Endothelial cell of umbilical vein (primary cell): ENCODE data around the gene PLEKHA4. TPM values are rescaled to one million over a fixed set of nuclear protein-coding genes. Genes with fewer than 3 reads are reported as not detected.

Source experiments
- BruUV-seq: library from RNA; stranded (reverse); fragments of 400-500 nt; replicated peaks from 2 replicates; lab custom pipeline; 2021; lab: Mats Ljungman, UMichigan
- CTCF ChIA-PET: fragments of 300-600, 350-600 bp; sonication (Branson Sonifier 250); formaldehyde crosslinking; loops from one replicate; lab custom pipeline; 2021; ENCODE audit warnings: antibody characterized with exemption, inconsistent platforms; lab: Charles Lee
- POLR2A ChIA-PET: fragments of 300-600, 350-600 bp; sonication (Branson Sonifier 250); formaldehyde crosslinking; loops from one replicate; lab custom pipeline; 2021; ENCODE audit warnings: antibody characterized with exemption, inconsistent platforms; lab: Charles Lee
- DNase-seq: peaks from one replicate; pipeline ENCODE4 v3.0.0-alpha.2; 2011; ENCODE audit warnings: low read depth, low spot score
- FAIRE-seq: peaks from 2 replicates; lab custom pipeline; 2011; peaks lifted over from hg19 to GRCh38; lab: Jason Lieb, UNC
- H2AFZ ChIP-seq: 2 replicates; pipeline ENCODE4 v1.6.0; 2012; ENCODE audit warnings: low read depth, low read length, control low read depth, inconsistent platforms
- H3K27ac ChIP-seq: 2 replicates; pipeline ENCODE4 v1.5.1; 2011; ENCODE audit warnings: low read depth, mild to moderate bottlenecking, control low read depth, low read length, moderate library complexity; ENCODE audit not compliant: insufficient read depth
- H3K27me3 ChIP-seq, 2 experiments: 2 replicates each; pipeline versions ENCODE4 v1.6.0 to v1.6.1; 2011; ENCODE audit warnings: low read length in 2 of 2, mixed read lengths in 1 of 2; ENCODE audit not compliant: control insufficient read depth in 2 of 2, insufficient read depth in 2 of 2
- H3K36me3 ChIP-seq, 2 experiments: 2 replicates in 1 of 2; 3 replicates in 1 of 2; pipeline ENCODE4 v1.5.1; 2011; ENCODE audit warnings: low read length in 2 of 2, mild to moderate bottlenecking in 1 of 2, moderate library complexity in 1 of 2; ENCODE audit not compliant: control insufficient read depth in 2 of 2, insufficient read depth in 2 of 2; ENCODE audit errors: extremely low read depth in 1 of 2
- H3K4me1 ChIP-seq: 3 replicates; pipeline ENCODE4 v1.5.1; 2011; ENCODE audit warnings: mild to moderate bottlenecking, low read length; ENCODE audit not compliant: control insufficient read depth, insufficient read depth; ENCODE audit errors: extremely low read depth
- H3K4me2 ChIP-seq: 2 replicates; pipeline ENCODE4 v1.6.1; 2011; ENCODE audit warnings: low read length, control low read depth, mixed read lengths; ENCODE audit not compliant: insufficient read depth
- H3K4me3 ChIP-seq, 3 experiments: fragments of 200-600 bp in 1 of 3; sonication (generic), shearing (Covaris generic) in 1 of 3; replicated peaks in 1 of 3; 2 replicates each; pipeline ENCODE4 v1.5.1; 2011 to 2016; ENCODE audit warnings: control low read depth in 3 of 3, low read length in 3 of 3, mild to moderate bottlenecking in 2 of 3, inconsistent platforms in 1 of 3, low read depth in 1 of 3, moderate library complexity in 1 of 3; ENCODE audit not compliant: insufficient read depth in 1 of 3
- H3K79me2 ChIP-seq: 2 replicates; pipeline ENCODE4 v1.6.0; 2012; ENCODE audit warnings: low read length, inconsistent platforms; ENCODE audit not compliant: control insufficient read depth, insufficient read depth
- H3K9ac ChIP-seq: replicated peaks from 2 replicates; pipeline ENCODE3; 2011; ENCODE audit warnings: low read length, control low read depth; ENCODE audit not compliant: insufficient read depth; ENCODE audit errors: extremely low read depth
- H3K9me1 ChIP-seq: replicated peaks from 3 replicates; pipeline ENCODE4 v1.6.0; 2011; ENCODE audit warnings: mild to moderate bottlenecking, low read length; ENCODE audit not compliant: control insufficient read depth, insufficient read depth; ENCODE audit errors: extremely low read depth
- H3K9me3 ChIP-seq: replicated peaks from 2 replicates; pipeline ENCODE4 v1.5.1; 2012; ENCODE audit warnings: low read length, inconsistent platforms; ENCODE audit not compliant: control insufficient read depth, insufficient read depth
- H4K20me1 ChIP-seq: replicated peaks from 2 replicates; pipeline ENCODE3; 2011; ENCODE audit warnings: mild to moderate bottlenecking, low read length; ENCODE audit not compliant: control insufficient read depth, insufficient read depth; ENCODE audit errors: extremely low read depth
- CTCF ChIP-seq, 2 donors: IDR thresholded peaks; 1 replicate in 1 of 2; 2 replicates in 1 of 2; pipeline ENCODE4 v1.5.1; 2011; ENCODE audit warnings: low read length in 2 of 2, mild to moderate bottlenecking in 2 of 2, moderate library complexity in 2 of 2, control low read depth in 1 of 2, inconsistent platforms in 1 of 2, low read depth in 1 of 2; ENCODE audit not compliant: insufficient read depth in 1 of 2; ENCODE audit errors: extremely low read depth in 1 of 2
- EZH2 ChIP-seq: IDR thresholded peaks from 2 replicates; pipeline ENCODE4 v1.6.1; 2012; ENCODE audit warnings: borderline replicate concordance, low read depth, mild to moderate bottlenecking, moderate library complexity, low read length, inconsistent platforms; ENCODE audit not compliant: severe bottlenecking
- FOS ChIP-seq: IDR thresholded peaks from 2 replicates; pipeline ENCODE4 v1.6.1; 2011; ENCODE audit warnings: mild to moderate bottlenecking, low read length, moderate library complexity, borderline replicate concordance; ENCODE audit not compliant: insufficient read depth
- GATA2 ChIP-seq: IDR thresholded peaks from 2 replicates; pipeline ENCODE4 v1.7.0; 2011; ENCODE audit warnings: low read depth, mild to moderate bottlenecking, moderate library complexity, mixed read lengths, low read length; ENCODE audit not compliant: insufficient read length, insufficient read depth
- JUN ChIP-seq: IDR thresholded peaks from 2 replicates; pipeline ENCODE4 v1.6.1; 2011; ENCODE audit warnings: borderline replicate concordance, low read depth; ENCODE audit not compliant: insufficient read length, insufficient read depth
- MAX ChIP-seq: IDR thresholded peaks from 2 replicates; pipeline ENCODE4 v1.6.1; 2011; ENCODE audit not compliant: insufficient read depth, insufficient read length
- MYC ChIP-seq: IDR thresholded peaks from one replicate; pipeline ENCODE4 v1.6.1; 2011; ENCODE audit warnings: mild to moderate bottlenecking, low read depth, low read length
- POLR2A ChIP-seq: IDR thresholded peaks from 2 replicates; pipeline ENCODE4 v1.6.1; 2012; ENCODE audit warnings: low read depth, mild to moderate bottlenecking, control low read depth, low read length
- POLR2AphosphoS5 ChIP-seq: IDR thresholded peaks from 2 replicates; pipeline ENCODE4 v1.6.1; 2012; ENCODE audit warnings: low read depth, mild to moderate bottlenecking, control low read depth, low read length, moderate library complexity; ENCODE audit not compliant: insufficient read depth
- dilution Hi-C: fragments of 300-500 bp; cut with MboI; formaldehyde crosslinking; loops from one replicate; pipeline ENCODE4 v1.15.0; 2019; ENCODE audit warnings: low sequenced_read_pairs; ENCODE audit not compliant: extremely low pct_ligation_motif_present
- intact Hi-C: fragments of 100-400 bp; cut with micrococcal nuclease; formaldehyde crosslinking; loops from one replicate; pipeline ENCODE4 v1.10.0; 2022
- polyA plus RNA-seq, 4 experiments: library from polyadenylated mRNA; depleted of rRNA in 3 of 4; stranded (reverse) in 3 of 4; unstranded in 1 of 4; fragments of >200 nt; gene quantifications; 2 replicates each; pipeline versions ENCODE4 v1.2.1 to v1.2.3, GENCODE V29; 2011 to 2012; ENCODE audit warnings: missing spikeins in 1 of 4
- total RNA-seq: library from RNA; stranded (reverse); gene quantifications from 2 replicates; pipeline ENCODE4 v1.2.3, GENCODE V29; 2021

PLEKHA4 gene
- total and polyA plus RNA-seq, 2 donors (not counting 3 experiments of a cell fraction or from before 2014, with no cell fraction given) = 4.5 to 10.1 TPM

GRCh38 chr19:48805452-48805851, 63.0 kb downstream of the PLEKHA4 start:
- ChIA-PET POLR2A (no interaction called here), CTCF (no interaction called here)
- no peak overlapping the region for H2AFZ ChIP-seq
- H3K4me2 ChIP-seq = no peak overlapping the region
- intact Hi-C loops (no loop called here), dilution Hi-C loops (no loop called here)
- H4K20me1 ChIP-seq = no peaks in the 10 kb centered on the region
- H3K4me1 ChIP-seq = peaks cover 5% of the 10 kb centered on the region
- H3K27me3 ChIP-seq = no peaks in the 10 kb centered on the region
- BruUV-seq = no TSS peak
- no peak for TF ChIP-seq MYC
- TF ChIP-seq JUN = no peak
- TF ChIP-seq GATA2 = no peak
- TF ChIP-seq MAX = no peak
- no peak for TF ChIP-seq POLR2AphosphoS5
- TF ChIP-seq CTCF (IDR thresholded peaks at IDR 0.05; ENCODE audit: extremely low read depth in 1 of 2, insufficient read depth in 1 of 2, low read depth in 1 of 2, low read length in 2 of 2) = no peak
- no peak for TF ChIP-seq FOS
- TF ChIP-seq EZH2 = no peak
- TF ChIP-seq POLR2A = no peak
- H3K27ac ChIP-seq = no peak overlapping the region
- FAIRE-seq = no peak
- no peaks in the 10 kb centered on the region for H3K9me1 ChIP-seq
- no peak overlapping the region for H3K9ac ChIP-seq
- H3K4me3 ChIP-seq = no peak overlapping the region
- no peaks in the 10 kb centered on the region for H3K9me3 ChIP-seq
- H3K79me2 ChIP-seq = no peaks in the 10 kb centered on the region
- no peak for DNase-seq
- H3K36me3 ChIP-seq = no peaks in the 10 kb centered on the region
